Brain microvascular endothelial cell (primary cell): ENCODE measurements around the gene RFTN1.

Source experiments
- DNase-seq: peaks from one replicate; pipeline ENCODE4 v3.0.0-alpha.2; 2020
- H3K27ac ChIP-seq: fragments of 250-450 bp; sonication (Bioruptor Pico); 2 replicates; pipeline ENCODE4 v1.5.1; 2020; ENCODE audit warnings: mild to moderate bottlenecking, moderate library complexity
- H3K27me3 ChIP-seq: fragments of 250-450 bp; sonication (Bioruptor Pico); replicated peaks from 2 replicates; pipeline ENCODE4 v1.5.1; 2020; ENCODE audit warnings: mild to moderate bottlenecking
- H3K36me3 ChIP-seq: fragments of 250-450 bp; sonication (Bioruptor Pico); replicated peaks from 2 replicates; pipeline ENCODE4 v1.5.1; 2020; ENCODE audit warnings: mild to moderate bottlenecking
- H3K4me3 ChIP-seq: 2 replicates; pipeline ENCODE4 v1.5.1; 2011; ENCODE audit warnings: low read depth, mild to moderate bottlenecking, control low read depth, low read length, moderate library complexity
- in situ Hi-C: cut with HindIII; loops from 2 replicates; pipeline ENCODE4 v1.10.0; 2017; ENCODE audit warnings: low sequenced_read_pairs, low pct_ligation_motif_present
- TF ChIP-seq, protein P1 (sequence below): IDR thresholded peaks from 2 replicates; pipeline ENCODE4 v1.5.1; 2011; ENCODE audit warnings: low read depth, mild to moderate bottlenecking, moderate library complexity, low read length, control low read depth, inconsistent platforms; ENCODE audit errors: missing control alignments

Gene RFTN1

DNA sequence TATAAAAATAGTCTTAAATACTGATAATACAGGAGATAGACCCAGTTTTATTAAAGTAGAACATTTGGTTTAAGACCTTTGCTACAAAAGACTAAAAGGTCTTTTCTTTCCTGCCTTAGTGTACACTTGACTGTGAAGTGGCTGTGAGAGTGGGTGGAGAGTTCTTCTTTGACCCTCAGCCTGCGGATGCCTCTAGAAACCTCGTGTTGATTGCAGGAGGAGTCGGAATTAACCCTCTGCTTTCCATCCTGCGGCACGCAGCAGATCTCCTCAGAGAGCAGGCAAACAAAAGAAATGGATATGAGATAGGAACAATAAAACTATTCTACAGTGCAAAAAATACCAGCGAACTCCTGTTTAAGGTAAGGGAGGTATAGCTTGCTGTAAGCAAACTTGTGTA is 212.0 kb downstream of the RFTN1 start:
- in situ Hi-C loops = no loop called here
- H3K27me3 ChIP-seq = no peaks in the 10 kb centered on the region
- H3K4me3 ChIP-seq = no peak overlapping the region
- no peaks in the 10 kb centered on the region for H3K36me3 ChIP-seq
- TF ChIP-seq, protein P1, sequence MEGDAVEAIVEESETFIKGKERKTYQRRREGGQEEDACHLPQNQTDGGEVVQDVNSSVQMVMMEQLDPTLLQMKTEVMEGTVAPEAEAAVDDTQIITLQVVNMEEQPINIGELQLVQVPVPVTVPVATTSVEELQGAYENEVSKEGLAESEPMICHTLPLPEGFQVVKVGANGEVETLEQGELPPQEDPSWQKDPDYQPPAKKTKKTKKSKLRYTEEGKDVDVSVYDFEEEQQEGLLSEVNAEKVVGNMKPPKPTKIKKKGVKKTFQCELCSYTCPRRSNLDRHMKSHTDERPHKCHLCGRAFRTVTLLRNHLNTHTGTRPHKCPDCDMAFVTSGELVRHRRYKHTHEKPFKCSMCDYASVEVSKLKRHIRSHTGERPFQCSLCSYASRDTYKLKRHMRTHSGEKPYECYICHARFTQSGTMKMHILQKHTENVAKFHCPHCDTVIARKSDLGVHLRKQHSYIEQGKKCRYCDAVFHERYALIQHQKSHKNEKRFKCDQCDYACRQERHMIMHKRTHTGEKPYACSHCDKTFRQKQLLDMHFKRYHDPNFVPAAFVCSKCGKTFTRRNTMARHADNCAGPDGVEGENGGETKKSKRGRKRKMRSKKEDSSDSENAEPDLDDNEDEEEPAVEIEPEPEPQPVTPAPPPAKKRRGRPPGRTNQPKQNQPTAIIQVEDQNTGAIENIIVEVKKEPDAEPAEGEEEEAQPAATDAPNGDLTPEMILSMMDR = no peak
- no peak for DNase-seq
- H3K27ac ChIP-seq = no peak overlapping the region

DNA sequence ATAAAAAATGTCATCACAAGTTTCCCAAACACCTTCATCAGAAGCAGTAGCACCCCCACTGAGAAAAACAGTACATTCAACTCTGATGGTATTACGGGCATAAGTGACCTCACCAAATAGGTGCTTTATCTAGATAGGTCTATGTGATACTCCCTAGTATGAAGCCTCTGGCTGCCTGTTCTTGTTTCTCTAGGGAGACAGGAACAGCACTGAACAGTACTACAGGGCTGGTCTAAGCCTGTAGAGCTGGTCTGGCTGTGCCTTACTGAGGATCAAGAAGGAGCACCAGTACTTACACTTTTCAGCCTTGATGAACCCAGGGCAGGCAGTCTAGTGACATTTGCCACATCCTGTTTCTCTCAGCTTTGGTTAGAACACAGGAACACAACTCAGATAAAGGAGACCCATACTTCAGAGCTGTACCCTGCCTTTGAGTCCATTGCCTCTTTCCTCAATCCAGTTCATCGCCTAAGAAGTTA is 212.6 kb downstream of the RFTN1 start:
- in situ Hi-C loops = no loop called here
- TF ChIP-seq, protein P1 = no peak
- Histone ChIP-seq H3K4me3 (no peak overlapping the region), H3K36me3 (no peaks in the 10 kb centered on the region), H3K27me3 (no peaks in the 10 kb centered on the region), H3K27ac (no peak overlapping the region)
- DNase-seq = no peak

DNA sequence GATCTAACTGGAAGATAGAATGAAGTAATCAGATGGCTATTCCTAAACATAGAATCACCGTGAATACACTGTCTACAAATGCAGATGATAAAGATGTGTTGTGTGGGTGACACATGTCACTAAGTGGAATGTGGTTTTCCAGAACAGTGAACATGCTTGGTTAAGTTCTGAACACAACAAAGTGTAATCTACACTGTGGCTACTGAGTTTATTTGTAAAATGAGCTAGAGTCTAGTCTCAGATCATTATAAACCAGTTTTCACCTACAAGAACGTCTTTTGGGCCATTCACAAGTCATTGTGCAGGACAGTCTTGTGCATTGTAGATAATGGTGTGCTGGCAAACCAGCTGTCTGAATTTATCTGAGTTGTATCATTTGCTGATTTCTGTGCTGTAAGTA is 213.2 kb downstream of the RFTN1 start:
- no peak for DNase-seq
- no peaks in the 10 kb centered on the region for H3K36me3 ChIP-seq
- H3K27ac ChIP-seq = no peak overlapping the region

DNA sequence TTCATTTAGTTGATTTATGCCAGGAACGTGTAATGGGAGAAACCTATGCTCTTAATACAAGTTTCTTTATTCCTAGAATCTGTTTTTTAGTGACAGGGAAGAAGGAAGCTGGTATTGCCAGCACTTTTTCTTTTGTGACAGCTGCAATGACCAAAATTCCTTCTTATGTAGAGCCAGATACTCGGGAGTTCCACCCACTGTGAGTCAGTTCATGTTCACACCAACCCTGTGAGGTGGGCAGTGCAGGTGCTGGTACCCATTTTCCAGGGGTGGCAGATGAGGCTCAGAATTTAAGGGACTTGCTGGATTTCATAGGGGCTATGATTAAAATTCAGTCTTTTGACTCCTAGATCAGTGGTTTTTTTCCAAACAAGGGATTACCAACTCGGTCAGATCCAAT is 213.8 kb downstream of the RFTN1 start:
- H3K36me3 ChIP-seq = no peaks in the 10 kb centered on the region
- no peaks in the 10 kb centered on the region for H3K27me3 ChIP-seq
- DNase-seq = no peak
- TF ChIP-seq, protein P1 = no peak
- in situ Hi-C loops = no loop called here
- no peak overlapping the region for H3K27ac ChIP-seq
- no peak overlapping the region for H3K4me3 ChIP-seq

More for the DNA sequence above, 213.2 kb downstream of the RFTN1 start:
- no peak overlapping the region for H3K4me3 ChIP-seq
- TF ChIP-seq, protein P1 = no peak
- in situ Hi-C loops = no loop called here
- H3K27me3 ChIP-seq = no peaks in the 10 kb centered on the region

DNA sequence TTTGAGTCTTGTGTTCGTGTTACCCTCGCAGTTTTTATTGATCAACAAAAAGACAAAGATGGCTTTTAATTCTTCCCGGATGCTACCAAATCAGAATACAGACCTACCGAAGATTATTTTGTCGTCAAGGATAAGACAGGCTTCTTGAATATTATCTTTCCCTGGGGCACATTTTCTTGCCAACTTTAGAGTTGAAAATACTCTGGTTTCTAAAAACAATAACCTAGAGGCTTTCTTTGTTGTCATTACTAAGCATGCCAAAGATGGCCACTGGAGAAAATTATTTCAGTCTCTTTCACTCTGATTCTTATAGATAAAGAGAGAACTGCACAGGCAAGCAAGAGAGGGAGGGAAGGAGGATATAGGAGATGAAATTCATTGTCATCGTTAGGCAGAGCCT is 214.6 kb downstream of the RFTN1 start:
- Histone ChIP-seq H3K4me3 (no peak overlapping the region), H3K36me3 (no peaks in the 10 kb centered on the region), H3K27me3 (no peaks in the 10 kb centered on the region), H3K27ac (no peak overlapping the region)
- in situ Hi-C loops = no loop called here
- DNase-seq = no peak
- TF ChIP-seq, protein P1 = no peak
